GM18951 (cell line): ENCODE results near the gene MRPL53.

Experiments used
- POLR2A ChIP-seq: IDR thresholded peaks from 4 replicates; pipeline ENCODE4 v1.6.1; 2011; ENCODE audit warnings: mild to moderate bottlenecking; ENCODE audit not compliant: insufficient read length, insufficient read depth; ENCODE audit errors: extremely low read depth
- in situ Hi-C: fragments of 300-500 bp; cut with MboI; formaldehyde crosslinking; loops from one replicate; pipeline ENCODE4 v1.12.0; 2022; ENCODE audit warnings: low sequenced_read_pairs, mixed read lengths, inconsistent platforms; ENCODE audit not compliant: unreplicated experiment

Gene MRPL53

GRCh38 chr2:74441690-74442482, 30.6 kb downstream of the MRPL53 start, which contains the start of gene RTKN:
Gene RTKN (minus strand): TSS chr2:74441937. CDS start chr2:74441816, 121 bp downstream.
- in situ Hi-C loops = no loop called here
- peak; percentile 34 for TF ChIP-seq POLR2A

GRCh38 chr2:74441170-74441689, 31.2 kb downstream of the MRPL53 start:
- no peak for TF ChIP-seq POLR2A
- in situ Hi-C loops = no loop called here

- in situ Hi-C loops = no loop called here
- TF ChIP-seq POLR2A = peak; percentile 68
Measured at GRCh38 chr2:74440378-74441169, 31.9 kb downstream of the MRPL53 start.

GRCh38 chr2:74439803-74440377, 32.6 kb downstream of the MRPL53 start:
- TF ChIP-seq POLR2A = no peak
- in situ Hi-C loops = no loop called here

- no peak for TF ChIP-seq POLR2A
- in situ Hi-C loops = no loop called here
Measured at GRCh38 chr2:74439373-74439772, 33.1 kb downstream of the MRPL53 start.

- in situ Hi-C loops = no loop called here
- no peak for TF ChIP-seq POLR2A
Measured at GRCh38 chr2:74438248-74438647, 34.2 kb downstream of the MRPL53 start.

GRCh38 chr2:74436848-74437695, 35.4 kb downstream of the MRPL53 start:
- no peak for TF ChIP-seq POLR2A
- in situ Hi-C loops = no loop called here

GRCh38 chr2:74436111-74436805, 36.2 kb downstream of the MRPL53 start:
- TF ChIP-seq POLR2A = no peak
- in situ Hi-C loops = no loop called here

- no peak for TF ChIP-seq POLR2A
- in situ Hi-C loops = no loop called here
Measured at GRCh38 chr2:74430502-74430901, 42.0 kb downstream of the MRPL53 start.

- in situ Hi-C loops = no loop called here
- TF ChIP-seq POLR2A = no peak
Measured at GRCh38 chr2:74429487-74430451, 42.7 kb downstream of the MRPL53 start.

- in situ Hi-C loops = no loop called here
- TF ChIP-seq POLR2A = no peak
Measured at GRCh38 chr2:74428675-74429074, 43.8 kb downstream of the MRPL53 start.
